Activated T-cell treated with anti-CD3 and anti-CD28 coated beads for 4 hours (primary cell): ENCODE data around the gene C16orf92.

Source experiments
- DNase-seq: peaks from one replicate; pipeline ENCODE4 v3.0.0-alpha.2; 2020

C16orf92 gene

DNA sequence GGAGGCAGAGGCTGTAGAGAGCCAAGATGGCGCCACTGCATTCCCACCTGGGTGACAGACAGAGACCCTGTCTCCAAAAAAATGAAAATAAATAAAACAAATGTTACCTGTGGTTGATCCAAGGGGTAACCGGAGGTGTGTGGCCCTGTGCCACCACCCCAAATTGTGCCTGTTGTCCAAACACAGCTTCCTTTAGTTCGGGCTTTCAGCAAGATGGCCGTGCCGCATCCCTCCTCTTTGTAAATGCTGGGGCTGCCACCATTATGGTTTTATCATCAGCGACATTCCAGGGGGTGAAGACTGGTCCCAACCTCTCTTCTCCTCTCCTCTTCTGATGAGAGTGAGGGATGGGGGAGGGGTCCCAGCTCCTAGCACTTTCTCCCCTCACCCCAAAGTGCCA is at the start of gene C16orf92:
Gene C16orf92, plus strand, starts transcription at position 312 of the 400 bp plus-strand sequence. CDS start 143 bp downstream, outside the sequence.
- DNase-seq: no peak

- peak; percentile 77 for DNase-seq
Measured at GRCh38 chr16:29973384-29974246, 49.4 kb upstream of the C16orf92 start, which contains the start of gene TAOK2. Gene TAOK2 (plus strand): TSS chr16:29973868. CDS start chr16:29977773, 3,905 bp downstream.

DNA sequence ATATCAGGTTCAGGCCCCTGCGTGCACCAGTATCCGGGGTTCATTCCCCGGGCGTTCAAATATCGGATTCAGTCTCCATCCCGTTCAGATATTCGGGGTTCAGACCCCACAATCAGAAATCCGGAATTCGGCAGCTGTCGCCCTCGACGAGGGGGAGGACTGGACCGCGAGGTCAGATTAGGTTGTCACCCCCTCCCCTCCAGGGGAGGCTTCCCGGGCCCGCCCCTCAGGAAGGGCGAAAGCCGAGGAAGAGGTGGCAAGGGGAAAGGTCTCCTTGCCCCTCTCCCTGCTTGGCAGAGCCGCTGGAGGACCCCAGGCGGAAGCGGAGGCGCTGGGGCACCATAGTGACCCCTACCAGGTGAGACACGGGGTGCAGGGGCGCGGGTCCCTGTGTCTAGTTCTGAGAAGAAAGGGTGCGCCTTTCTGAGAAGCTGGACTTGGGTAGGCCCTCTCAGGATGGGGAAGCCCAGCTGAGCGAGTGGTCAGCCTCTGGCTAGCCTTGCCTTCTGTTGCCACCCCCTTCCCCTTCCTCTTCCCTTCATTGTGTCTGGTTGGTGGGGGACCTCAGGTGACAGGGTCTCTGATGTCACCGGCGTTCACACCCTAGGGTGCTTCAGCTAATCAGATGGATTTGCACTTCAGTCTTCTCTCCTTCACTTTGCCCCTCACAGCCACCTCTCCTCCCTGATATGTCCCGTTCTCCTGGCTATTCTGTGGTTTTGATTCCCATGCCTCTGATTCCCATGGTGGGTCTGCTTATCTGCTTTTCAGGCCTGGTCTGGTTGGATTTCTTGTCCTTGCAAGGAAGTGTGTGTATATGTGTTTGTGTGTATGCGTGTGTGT is 48.5 kb upstream of the C16orf92 start:
- DNase-seq: no peak

- no peak for DNase-seq
Measured at GRCh38 chr16:29975134-29975538, 47.9 kb upstream of the C16orf92 start.

DNA sequence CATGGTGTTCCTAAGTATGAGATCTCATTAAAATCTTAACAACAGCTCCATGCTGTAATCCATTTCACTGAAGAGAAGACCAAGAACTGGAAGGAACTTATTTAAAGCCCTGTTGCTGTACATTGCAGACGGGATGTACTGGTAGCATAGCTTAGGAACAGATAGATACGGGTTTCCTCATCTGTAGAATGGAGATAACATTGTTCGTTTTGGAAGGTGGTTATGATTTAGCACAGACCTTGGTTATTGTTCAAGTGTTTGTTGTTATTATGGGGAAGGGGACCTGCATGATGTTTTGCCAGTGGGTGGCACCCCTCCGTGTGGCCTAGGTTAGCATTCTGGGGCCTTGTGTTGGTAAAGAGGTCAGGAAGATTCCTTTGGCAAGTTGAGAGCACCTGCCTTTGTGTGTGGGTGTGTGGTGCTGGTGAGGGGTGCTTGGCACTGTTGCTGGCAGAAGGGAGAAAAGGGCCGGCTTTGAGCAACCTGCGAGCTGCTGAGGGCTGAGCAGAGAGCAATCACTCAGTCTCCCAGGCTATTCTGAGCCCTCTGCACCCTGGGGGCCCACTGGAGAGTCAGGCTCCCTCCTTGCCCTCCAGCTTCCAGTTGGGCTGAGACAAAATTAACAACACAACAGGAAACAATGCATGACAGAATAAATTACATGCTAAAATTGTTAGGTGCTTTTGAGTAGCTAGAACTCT is 47.0 kb upstream of the C16orf92 start:
- no peak for DNase-seq

- DNase-seq: no peak
Measured at GRCh38 chr16:29977063-29977825, 45.8 kb upstream of the C16orf92 start.

GRCh38 chr16:29978081-29978480 is 44.9 kb upstream of the C16orf92 start:
- no peak for DNase-seq

- no peak for DNase-seq
Measured at GRCh38 chr16:29978564-29979270, 44.3 kb upstream of the C16orf92 start.

- no peak for DNase-seq
Measured at GRCh38 chr16:29982560-29983419, 40.2 kb upstream of the C16orf92 start.

DNA sequence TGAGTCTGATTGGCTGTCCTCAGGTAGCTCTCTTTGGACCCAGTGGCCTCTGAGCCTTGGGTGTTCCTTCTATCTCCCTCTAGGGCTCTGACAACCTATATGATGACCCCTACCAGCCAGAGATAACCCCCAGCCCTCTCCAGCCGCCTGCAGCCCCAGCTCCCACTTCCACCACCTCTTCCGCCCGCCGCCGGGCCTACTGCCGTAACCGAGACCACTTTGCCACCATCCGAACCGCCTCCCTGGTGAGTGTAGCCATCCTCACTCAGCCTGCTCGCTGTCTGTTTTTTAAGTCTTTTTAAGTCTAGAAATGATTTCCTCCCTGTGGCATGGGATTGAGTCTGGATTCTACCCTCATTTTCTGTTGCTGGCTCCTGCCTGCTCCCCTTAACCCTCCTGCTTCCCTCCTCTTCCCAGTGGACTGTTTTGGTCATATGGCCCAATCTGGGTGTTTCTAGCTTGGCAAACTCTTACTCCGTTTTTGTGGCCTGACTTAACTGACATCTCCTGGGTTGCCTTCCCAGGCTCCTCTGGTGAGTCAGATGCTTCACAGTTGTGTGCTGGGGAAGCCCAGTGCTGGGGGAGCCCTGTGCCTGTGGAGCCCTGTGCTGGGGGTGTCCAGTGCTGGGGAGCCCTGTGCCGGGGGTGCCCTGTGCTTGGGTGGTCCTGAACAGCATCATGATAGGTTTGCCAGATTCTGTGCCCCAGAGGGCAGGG is 39.4 kb upstream of the C16orf92 start:
- DNase-seq: no peak

DNA sequence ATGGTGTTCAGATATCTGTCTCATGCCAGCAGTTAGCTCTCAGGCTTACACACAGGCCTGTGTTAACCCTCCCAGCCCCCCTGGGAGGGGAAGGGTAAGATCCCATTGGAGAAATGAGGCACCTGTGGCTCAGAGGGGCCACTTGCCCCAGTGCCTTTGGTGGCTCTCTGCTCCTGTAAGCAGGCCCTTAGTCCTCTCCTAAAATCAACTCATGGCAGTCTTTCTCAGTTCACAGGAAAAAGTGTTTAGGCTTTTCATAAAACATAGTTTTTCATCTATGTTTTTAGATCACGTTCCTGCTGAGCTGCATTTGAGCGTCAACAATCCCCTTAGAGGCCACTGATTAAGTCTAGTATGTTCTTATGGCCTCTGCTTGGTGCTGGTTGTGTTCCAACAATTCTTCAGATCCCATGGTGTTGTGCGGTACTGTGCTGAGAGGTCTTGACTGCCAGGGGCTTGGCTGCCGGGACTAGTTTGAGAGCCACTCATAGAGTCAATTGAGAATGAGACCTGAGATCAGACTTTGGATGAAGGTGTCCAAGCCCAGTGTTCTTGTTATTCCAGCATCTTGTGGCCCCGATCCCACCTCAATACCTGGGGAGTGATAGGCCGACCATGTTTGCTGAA is 38.7 kb upstream of the C16orf92 start:
- DNase-seq: no peak

- DNase-seq: no peak
Measured at GRCh38 chr16:29984764-29985147, 38.2 kb upstream of the C16orf92 start.

GRCh38 chr16:29985271-29985811 is 37.7 kb upstream of the C16orf92 start:
- no peak for DNase-seq

DNA sequence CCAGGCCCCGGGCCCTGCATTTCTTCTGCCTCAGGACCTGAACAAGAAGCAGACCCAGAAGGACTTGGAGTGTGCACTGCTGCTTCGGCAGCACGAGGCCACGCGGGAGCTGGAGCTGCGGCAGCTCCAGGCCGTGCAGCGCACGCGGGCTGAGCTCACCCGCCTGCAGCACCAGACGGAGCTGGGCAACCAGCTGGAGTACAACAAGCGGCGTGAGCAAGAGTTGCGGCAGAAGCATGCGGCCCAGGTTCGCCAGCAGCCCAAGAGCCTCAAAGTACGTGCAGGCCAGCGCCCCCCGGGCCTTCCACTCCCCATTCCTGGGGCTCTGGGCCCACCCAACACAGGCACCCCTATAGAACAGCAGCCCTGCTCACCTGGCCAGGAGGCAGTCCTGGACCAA is 36.8 kb upstream of the C16orf92 start:
- no peak for DNase-seq

GRCh38 chr16:29986931-29987330 is 36.1 kb upstream of the C16orf92 start:
- DNase-seq: no peak

DNA sequence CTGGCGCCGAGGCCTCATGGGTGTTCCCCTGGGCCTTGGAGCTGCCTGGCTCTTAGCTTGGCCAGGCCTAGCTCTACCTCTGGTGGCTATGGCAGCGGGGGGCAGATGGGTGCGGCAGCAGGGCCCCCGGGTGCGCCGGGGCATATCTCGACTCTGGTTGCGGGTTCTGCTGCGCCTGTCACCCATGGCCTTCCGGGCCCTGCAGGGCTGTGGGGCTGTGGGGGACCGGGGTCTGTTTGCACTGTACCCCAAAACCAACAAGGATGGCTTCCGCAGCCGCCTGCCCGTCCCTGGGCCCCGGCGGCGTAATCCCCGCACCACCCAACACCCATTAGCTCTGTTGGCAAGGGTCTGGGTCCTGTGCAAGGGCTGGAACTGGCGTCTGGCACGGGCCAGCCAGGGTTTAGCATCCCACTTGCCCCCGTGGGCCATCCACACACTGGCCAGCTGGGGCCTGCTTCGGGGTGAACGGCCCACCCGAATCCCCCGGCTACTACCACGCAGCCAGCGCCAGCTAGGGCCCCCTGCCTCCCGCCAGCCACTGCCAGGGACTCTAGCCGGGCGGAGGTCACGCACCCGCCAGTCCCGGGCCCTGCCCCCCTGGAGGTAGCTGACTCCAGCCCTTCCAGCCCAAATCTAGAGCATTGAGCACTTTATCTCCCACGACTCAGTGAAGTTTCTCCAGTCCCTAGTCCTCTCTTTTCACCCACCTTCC is 35.5 kb upstream of the C16orf92 start:
- no peak for DNase-seq

GRCh38 chr16:29988346-29989075 is 34.5 kb upstream of the C16orf92 start:
- DNase-seq: no peak
